Measurements from ENCODE around the gene DCAF17. TPM values are rescaled to one million over a fixed set of nuclear protein-coding genes. Genes with fewer than 3 reads are reported as not detected.
A peak's percentile ranks its signal among the peaks of the same experiment; 100 is the strongest.
"Not testable (repeated sequence)": the region's sequence is repeated elsewhere in the genome, so short reads cannot be mapped to it uniquely, and the experiment has no call there.

Gene DCAF17
- total RNA-seq, 2 donors from 2014 or later: 12.4 to 17.5 TPM

GRCh38 chr2:171487201-171487600 is 53.2 kb downstream of the DCAF17 start:
- Mint-ChIP-seq H3K36me3 (peaks cover 10% of the 10 kb centered on the region), H3K4me1 (ENCODE audit: low read depth in 2 of 2) (peaks cover 35 to 37% of the 10 kb centered on the region in 2 donors), H3K27ac (no peak overlapping the region), H3K4me3 (no peak overlapping the region), H3K9me3 (no peaks in the 10 kb centered on the region), H3K27me3 (no peaks in the 10 kb centered on the region)
- DNase-seq (ENCODE audit: low spot score): no peak
- no peak for ATAC-seq

- H3K9me3 Mint-ChIP-seq: no peaks in the 10 kb centered on the region
- no peaks in the 10 kb centered on the region for H3K27me3 Mint-ChIP-seq
- H3K36me3 Mint-ChIP-seq: peaks cover 10% of the 10 kb centered on the region
- ATAC-seq (no peak), DNase-seq (ENCODE audit: low spot score) (no peak)
- H3K4me1 Mint-ChIP-seq (ENCODE audit: low read depth in 2 of 2): peaks cover 29 to 31% of the 10 kb centered on the region in 2 donors
- no peak overlapping the region for H3K27ac Mint-ChIP-seq
- no peak overlapping the region for H3K4me3 Mint-ChIP-seq
Observed at GRCh38 chr2:171487803-171488259, 53.8 kb downstream of the DCAF17 start.

- peaks cover 4% of the 10 kb centered on the region for H3K36me3 Mint-ChIP-seq
- H3K27me3 Mint-ChIP-seq: no peaks in the 10 kb centered on the region
- no peaks in the 10 kb centered on the region for H3K9me3 Mint-ChIP-seq
- DNase-seq (ENCODE audit: low spot score) (no peak), ATAC-seq (no peak)
- no peak overlapping the region for H3K4me3 Mint-ChIP-seq
- peak overlapping the region in 1 of 2 donors; percentile 27 for H3K27ac Mint-ChIP-seq
- H3K4me1 Mint-ChIP-seq (ENCODE audit: low read depth in 2 of 2): peaks cover 11 to 15% of the 10 kb centered on the region in 2 donors
Observed at GRCh38 chr2:171490577-171490976, 56.6 kb downstream of the DCAF17 start.

- ATAC-seq: no peak
- Mint-ChIP-seq H3K4me3 (no peak overlapping the region), H3K27ac (peak overlapping the region in 1 of 2 donors; percentile 27), H3K27me3 (no peaks in the 10 kb centered on the region), H3K9me3 (no peaks in the 10 kb centered on the region), H3K36me3 (peaks cover 4% of the 10 kb centered on the region), H3K4me1 (ENCODE audit: low read depth in 2 of 2) (peaks cover 10 to 11% of the 10 kb centered on the region in 2 donors)
- DNase-seq (ENCODE audit: low spot score): no peak
Observed at GRCh38 chr2:171491292-171491691, 57.3 kb downstream of the DCAF17 start.

GRCh38 chr2:171492664-171493063 is 58.6 kb downstream of the DCAF17 start:
- DNase-seq (ENCODE audit: low spot score) (no peak), ATAC-seq (no peak)
- Mint-ChIP-seq H3K9me3 (no peaks in the 10 kb centered on the region), H3K4me1 (ENCODE audit: low read depth in 2 of 2) (peaks cover 10 to 11% of the 10 kb centered on the region in 2 donors), H3K27me3 (no peaks in the 10 kb centered on the region), H3K4me3 (no peak overlapping the region), H3K36me3 (peaks cover 4% of the 10 kb centered on the region), H3K27ac (no peak overlapping the region)

- not testable (repeated sequence) for H3K27ac Mint-ChIP-seq; ATAC-seq; H3K4me1 Mint-ChIP-seq (ENCODE audit: low read depth in 2 of 2); H3K36me3 Mint-ChIP-seq; H3K4me3 Mint-ChIP-seq; DNase-seq (ENCODE audit: low spot score); H3K27me3 Mint-ChIP-seq; H3K9me3 Mint-ChIP-seq
Observed at GRCh38 chr2:171497664-171498063, 63.6 kb downstream of the DCAF17 start.

- no peak overlapping the region for H3K27ac Mint-ChIP-seq
- H3K36me3 Mint-ChIP-seq: no peaks in the 10 kb centered on the region
- H3K4me1 Mint-ChIP-seq (ENCODE audit: low read depth in 2 of 2): peaks cover 3 to 5% of the 10 kb centered on the region in 2 donors
- DNase-seq (ENCODE audit: low spot score): no peak
- H3K27me3 Mint-ChIP-seq: peaks cover 0 to 2% of the 10 kb centered on the region in 2 donors
- no peak overlapping the region for H3K4me3 Mint-ChIP-seq
- no peaks in the 10 kb centered on the region for H3K9me3 Mint-ChIP-seq
- ATAC-seq: no peak
Observed at GRCh38 chr2:171505374-171505773, 71.3 kb downstream of the DCAF17 start.

- no peak overlapping the region for H3K27ac Mint-ChIP-seq
- no peak for DNase-seq (ENCODE audit: low spot score)
- peaks cover 3 to 5% of the 10 kb centered on the region in 2 donors for H3K4me1 Mint-ChIP-seq (ENCODE audit: low read depth in 2 of 2)
- H3K36me3 Mint-ChIP-seq: no peaks in the 10 kb centered on the region
- H3K27me3 Mint-ChIP-seq: peaks cover 0 to 2% of the 10 kb centered on the region in 2 donors
- H3K4me3 Mint-ChIP-seq: no peak overlapping the region
- H3K9me3 Mint-ChIP-seq: no peaks in the 10 kb centered on the region
- ATAC-seq: no peak
Observed at GRCh38 chr2:171509945-171510731, 76.1 kb downstream of the DCAF17 start.

GRCh38 chr2:171512014-171512413 is 78.0 kb downstream of the DCAF17 start:
- Mint-ChIP-seq H3K27me3 (peaks cover 0 to 6% of the 10 kb centered on the region in 2 donors), H3K4me3 (no peak overlapping the region), H3K4me1 (ENCODE audit: low read depth in 2 of 2) (peaks cover 5 to 7% of the 10 kb centered on the region in 2 donors), H3K36me3 (no peaks in the 10 kb centered on the region), H3K9me3 (no peaks in the 10 kb centered on the region), H3K27ac (no peak overlapping the region)
- no peak for ATAC-seq
- no peak for DNase-seq (ENCODE audit: low spot score)

- Mint-ChIP-seq H3K36me3 (no peaks in the 10 kb centered on the region), H3K4me3 (no peak overlapping the region), H3K27ac (no peak overlapping the region), H3K27me3 (peaks cover 0 to 6% of the 10 kb centered on the region in 2 donors), H3K4me1 (ENCODE audit: low read depth in 2 of 2) (peaks cover 5 to 7% of the 10 kb centered on the region in 2 donors), H3K9me3 (no peaks in the 10 kb centered on the region)
- no peak for DNase-seq (ENCODE audit: low spot score)
- ATAC-seq: no peak
Observed at GRCh38 chr2:171512683-171513195, 78.7 kb downstream of the DCAF17 start.

GRCh38 chr2:171513719-171514160 is 79.7 kb downstream of the DCAF17 start:
- Mint-ChIP-seq H3K4me1 (ENCODE audit: low read depth in 2 of 2) (peaks cover 5 to 7% of the 10 kb centered on the region in 2 donors), H3K36me3 (no peaks in the 10 kb centered on the region), H3K9me3 (no peaks in the 10 kb centered on the region), H3K27me3 (peaks cover 0 to 6% of the 10 kb centered on the region in 2 donors), H3K4me3 (no peak overlapping the region), H3K27ac (no peak overlapping the region)
- ATAC-seq (no peak), DNase-seq (ENCODE audit: low spot score) (no peak)

- Mint-ChIP-seq H3K9me3 (no peaks in the 10 kb centered on the region), H3K36me3 (no peaks in the 10 kb centered on the region), H3K4me3 (no peak overlapping the region), H3K27me3 (peaks cover 0 to 6% of the 10 kb centered on the region in 2 donors), H3K27ac (no peak overlapping the region), H3K4me1 (ENCODE audit: low read depth in 2 of 2) (peaks cover under 1 to 4% of the 10 kb centered on the region in 2 donors)
- ATAC-seq (no peak), DNase-seq (ENCODE audit: low spot score) (no peak)
Observed at GRCh38 chr2:171514908-171515582, 81.0 kb downstream of the DCAF17 start.

GRCh38 chr2:171515672-171516298 is 81.8 kb downstream of the DCAF17 start:
- Mint-ChIP-seq H3K4me1 (ENCODE audit: low read depth in 2 of 2) (peaks cover 0 to 4% of the 10 kb centered on the region in 2 donors), H3K36me3 (no peaks in the 10 kb centered on the region), H3K9me3 (no peaks in the 10 kb centered on the region), H3K27ac (no peak overlapping the region), H3K27me3 (peaks cover 0 to 6% of the 10 kb centered on the region in 2 donors), H3K4me3 (no peak overlapping the region)
- ATAC-seq: no peak
- DNase-seq (ENCODE audit: low spot score): no peak
